ENCODE measurements around the gene AMIGO3.
"Not testable (repeated sequence)": the region's sequence is repeated elsewhere in the genome, so short reads cannot be mapped to it uniquely, and the experiment has no call there.

The AMIGO3 gene

GRCh38 chr3:49754536-49754935 is 35.1 kb upstream of the AMIGO3 start:
- no peak overlapping the region for H3K4me3 ChIP-seq (ENCODE audit: low read depth, low read length)
- TF ChIP-seq, protein P1, sequence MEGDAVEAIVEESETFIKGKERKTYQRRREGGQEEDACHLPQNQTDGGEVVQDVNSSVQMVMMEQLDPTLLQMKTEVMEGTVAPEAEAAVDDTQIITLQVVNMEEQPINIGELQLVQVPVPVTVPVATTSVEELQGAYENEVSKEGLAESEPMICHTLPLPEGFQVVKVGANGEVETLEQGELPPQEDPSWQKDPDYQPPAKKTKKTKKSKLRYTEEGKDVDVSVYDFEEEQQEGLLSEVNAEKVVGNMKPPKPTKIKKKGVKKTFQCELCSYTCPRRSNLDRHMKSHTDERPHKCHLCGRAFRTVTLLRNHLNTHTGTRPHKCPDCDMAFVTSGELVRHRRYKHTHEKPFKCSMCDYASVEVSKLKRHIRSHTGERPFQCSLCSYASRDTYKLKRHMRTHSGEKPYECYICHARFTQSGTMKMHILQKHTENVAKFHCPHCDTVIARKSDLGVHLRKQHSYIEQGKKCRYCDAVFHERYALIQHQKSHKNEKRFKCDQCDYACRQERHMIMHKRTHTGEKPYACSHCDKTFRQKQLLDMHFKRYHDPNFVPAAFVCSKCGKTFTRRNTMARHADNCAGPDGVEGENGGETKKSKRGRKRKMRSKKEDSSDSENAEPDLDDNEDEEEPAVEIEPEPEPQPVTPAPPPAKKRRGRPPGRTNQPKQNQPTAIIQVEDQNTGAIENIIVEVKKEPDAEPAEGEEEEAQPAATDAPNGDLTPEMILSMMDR (IDR thresholded peaks at IDR 0.05; ENCODE audit: borderline replicate concordance, insufficient read depth, low read depth, low read length) = no peak

GRCh38 chr3:49751501-49751900 is 32.0 kb upstream of the AMIGO3 start:
- TF ChIP-seq, protein P1 (IDR thresholded peaks at IDR 0.05; ENCODE audit: borderline replicate concordance, insufficient read depth, low read depth, low read length) = no peak
- no peak overlapping the region for H3K4me3 ChIP-seq (ENCODE audit: low read depth, low read length)

DNA sequence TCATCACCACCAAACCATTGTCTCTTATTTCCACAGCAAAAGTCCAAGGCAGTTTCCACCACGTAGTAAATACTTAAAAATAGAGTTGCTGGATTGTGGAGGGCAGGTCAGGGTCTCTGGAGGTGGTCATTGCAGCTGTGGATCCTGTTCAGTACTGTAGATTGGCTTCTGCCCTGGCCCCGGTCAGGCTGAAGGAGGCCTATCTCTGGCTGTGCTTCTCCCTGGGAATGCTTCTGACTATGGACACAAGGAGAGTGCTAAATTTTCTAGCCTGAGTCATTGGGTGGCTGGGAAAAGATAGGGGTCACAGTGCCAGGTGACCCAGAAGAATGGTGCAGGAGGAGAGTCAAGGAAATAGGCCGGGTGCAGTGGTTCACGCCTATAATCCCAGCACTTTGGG is 30.6 kb upstream of the AMIGO3 start:
- TF ChIP-seq, protein P1 (IDR thresholded peaks at IDR 0.05; ENCODE audit: borderline replicate concordance, insufficient read depth, low read depth, low read length) = no peak
- H3K4me3 ChIP-seq (ENCODE audit: low read depth, low read length) = no peak overlapping the region

DNA sequence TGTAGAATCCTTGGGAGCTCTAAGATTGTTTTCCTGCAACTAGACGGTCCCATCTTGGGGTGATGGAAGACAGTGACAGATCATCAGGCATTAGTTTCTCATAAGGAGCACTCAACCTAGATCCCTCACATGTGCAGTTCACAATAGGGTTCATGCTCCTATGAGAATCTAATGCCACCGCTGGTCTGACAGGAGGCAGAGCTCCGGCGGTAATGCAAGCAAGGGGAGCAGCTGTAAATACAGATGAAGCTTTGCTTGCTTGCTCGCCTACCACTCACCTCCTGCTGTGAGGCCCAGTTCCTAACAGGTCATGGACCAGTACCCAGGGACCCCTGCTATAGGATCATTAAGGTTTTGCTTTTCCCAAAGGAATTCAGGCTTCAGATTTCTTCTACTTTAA is 29.4 kb upstream of the AMIGO3 start:
- H3K4me3 ChIP-seq (ENCODE audit: low read depth, low read length) = not testable (repeated sequence)

- TF ChIP-seq, protein P1 (IDR thresholded peaks at IDR 0.05; ENCODE audit: borderline replicate concordance, insufficient read depth, low read depth, low read length) = no peak
- H3K4me3 ChIP-seq (ENCODE audit: low read depth, low read length) = no peak overlapping the region
These were observed 28.5 kb upstream of the AMIGO3 start for GRCh38 chr3:49747792-49748480.

DNA sequence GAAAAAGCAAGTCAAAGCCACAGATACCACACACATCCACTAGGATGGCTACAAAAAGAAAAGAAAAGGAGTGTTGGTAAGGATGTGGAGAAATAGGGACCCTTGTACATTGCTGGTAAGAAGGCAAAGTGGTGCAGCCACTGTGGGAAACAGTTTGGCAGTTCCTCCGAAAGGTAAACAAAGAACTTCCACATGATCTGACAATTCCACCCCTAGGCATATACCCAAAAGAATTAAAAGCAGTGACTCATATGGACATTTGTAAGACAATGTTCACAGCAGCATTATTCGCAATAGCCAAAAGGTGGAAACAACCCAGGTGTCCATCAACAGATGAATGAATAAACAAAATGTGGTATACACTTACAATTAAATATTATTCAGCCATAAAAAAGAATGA is 26.5 kb upstream of the AMIGO3 start:
- TF ChIP-seq, protein P1 (IDR thresholded peaks at IDR 0.05; ENCODE audit: borderline replicate concordance, insufficient read depth, low read depth, low read length) = no peak
- H3K4me3 ChIP-seq (ENCODE audit: low read depth, low read length) = no peak overlapping the region

DNA sequence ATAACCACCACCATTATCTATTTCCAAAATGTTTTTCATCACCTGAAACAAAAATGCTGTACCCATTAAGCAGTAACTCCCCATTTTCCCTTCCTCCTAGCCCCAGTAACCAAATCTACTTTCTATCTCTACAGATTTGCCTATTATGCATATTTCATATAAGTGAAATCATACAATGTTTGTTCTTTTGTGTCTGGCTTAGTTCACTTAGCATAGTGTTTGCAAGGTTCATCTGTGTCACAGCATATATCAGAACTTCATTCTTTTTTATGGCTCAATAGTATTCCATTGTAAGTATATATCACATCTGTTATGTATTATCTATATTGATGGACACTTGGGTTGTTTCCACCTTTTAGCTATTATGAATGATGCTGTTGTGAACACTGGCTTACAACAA is 20.9 kb upstream of the AMIGO3 start:
- TF ChIP-seq, protein P1 (IDR thresholded peaks at IDR 0.05; ENCODE audit: borderline replicate concordance, insufficient read depth, low read depth, low read length) = no peak
- H3K4me3 ChIP-seq (ENCODE audit: low read depth, low read length) = no peak overlapping the region

All from GM12875 (cell line).